GM21381 (cell line): ENCODE data around the gene BRPF3.

Experiments
- ATAC-seq: cut with Tn5 transposase; IDR thresholded peaks from one replicate; pipeline ENCODE4 v1.9.1; 2021; ENCODE audit warnings: mild to moderate bottlenecking, moderate library complexity; ENCODE audit not compliant: unreplicated experiment

Gene BRPF3

GRCh38 chr6:36227379-36228228, 31.1 kb downstream of the BRPF3 start:
- no peak for ATAC-seq

DNA sequence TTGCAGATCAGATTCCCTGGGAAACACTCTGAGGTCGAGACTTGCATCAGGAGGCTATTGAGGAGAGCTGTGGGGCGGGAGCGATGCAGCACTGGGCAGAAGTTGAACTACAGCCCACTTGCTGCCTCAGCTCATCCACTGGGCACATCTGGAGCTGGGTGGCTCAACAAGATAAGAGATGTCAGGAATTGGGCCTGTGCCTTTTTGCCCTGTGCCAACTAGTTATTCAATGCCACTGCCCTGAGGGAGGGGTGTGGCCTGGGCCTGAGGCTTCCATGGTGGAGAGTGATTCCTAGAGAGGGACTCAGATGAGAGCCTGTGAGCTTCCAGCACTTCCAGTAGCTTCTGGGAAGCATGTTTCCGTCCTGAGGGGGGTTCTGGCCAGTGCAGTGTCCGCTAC, 32.7 kb downstream of the BRPF3 start:
- no peak for ATAC-seq

DNA sequence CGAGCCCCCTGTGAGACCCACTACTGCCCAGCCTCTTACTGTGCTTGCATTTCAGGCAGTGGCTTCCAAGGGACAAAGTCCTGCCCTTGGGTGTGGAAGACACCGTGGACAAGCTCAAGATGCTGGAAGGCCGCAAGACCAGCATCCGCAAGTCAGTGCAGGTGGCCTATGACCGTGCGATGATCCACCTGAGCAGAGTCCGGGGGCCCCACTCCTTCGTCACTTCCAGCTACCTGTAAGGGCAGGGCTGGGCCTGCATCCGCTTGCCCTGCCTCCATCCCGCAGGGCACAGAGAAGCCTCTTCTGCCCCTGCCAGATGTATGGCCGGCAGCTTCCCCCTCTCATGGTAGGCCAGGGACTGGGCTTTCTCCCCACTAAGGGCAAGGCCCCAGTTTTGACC, 33.8 kb downstream of the BRPF3 start:
- no peak for ATAC-seq

GRCh38 chr6:36232172-36232571, 35.6 kb downstream of the BRPF3 start:
- no peak for ATAC-seq

DNA sequence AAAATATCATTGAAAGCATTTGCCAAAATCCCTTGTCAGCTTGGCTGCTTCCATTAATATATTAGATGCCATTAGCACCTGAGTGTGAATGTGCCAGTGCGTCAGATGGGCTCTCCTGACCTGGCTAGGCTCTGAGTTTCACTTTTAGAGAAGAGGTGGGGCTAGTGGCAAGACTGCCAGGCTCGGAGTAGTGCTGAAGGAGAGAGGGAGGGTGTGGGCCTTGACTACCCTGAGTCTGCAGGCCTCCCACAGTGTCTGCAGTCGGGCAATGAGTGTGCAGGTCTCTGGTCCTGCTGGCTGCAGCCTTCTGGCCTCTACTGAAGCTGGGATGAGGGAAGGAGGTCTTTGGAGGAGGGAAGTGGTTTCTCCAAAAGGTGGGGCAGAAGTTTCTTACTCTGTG, 38.8 kb downstream of the BRPF3 start:
- ATAC-seq, result no peak

- no peak for ATAC-seq
Measured at GRCh38 chr6:36235862-36236261, 39.3 kb downstream of the BRPF3 start.

- no peak for ATAC-seq
Measured at GRCh38 chr6:36239774-36240173, 43.2 kb downstream of the BRPF3 start.

GRCh38 chr6:36241728-36242127, 45.2 kb downstream of the BRPF3 start:
- ATAC-seq, result no peak

- no peak for ATAC-seq
Measured at GRCh38 chr6:36242161-36242560, 45.6 kb downstream of the BRPF3 start.

DNA sequence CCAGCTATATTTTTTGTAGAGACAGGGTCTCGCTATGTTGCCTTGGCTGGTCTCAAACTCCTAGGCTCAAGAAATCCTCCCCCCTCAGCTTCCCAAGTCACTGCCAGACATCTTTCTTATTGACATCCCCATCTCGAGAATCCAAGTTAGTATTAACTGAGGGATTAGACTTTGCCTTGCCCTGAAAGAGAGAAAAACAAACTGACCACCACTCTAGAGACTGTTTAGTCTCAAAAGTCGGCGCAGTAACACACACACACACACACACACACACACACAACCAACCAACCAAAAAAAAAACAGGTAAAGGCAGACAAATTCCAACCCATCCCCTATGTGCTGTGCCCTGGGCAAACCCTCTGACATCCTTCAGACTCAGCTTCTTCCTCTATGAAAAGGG, 46.1 kb downstream of the BRPF3 start:
- ATAC-seq, result no peak

DNA sequence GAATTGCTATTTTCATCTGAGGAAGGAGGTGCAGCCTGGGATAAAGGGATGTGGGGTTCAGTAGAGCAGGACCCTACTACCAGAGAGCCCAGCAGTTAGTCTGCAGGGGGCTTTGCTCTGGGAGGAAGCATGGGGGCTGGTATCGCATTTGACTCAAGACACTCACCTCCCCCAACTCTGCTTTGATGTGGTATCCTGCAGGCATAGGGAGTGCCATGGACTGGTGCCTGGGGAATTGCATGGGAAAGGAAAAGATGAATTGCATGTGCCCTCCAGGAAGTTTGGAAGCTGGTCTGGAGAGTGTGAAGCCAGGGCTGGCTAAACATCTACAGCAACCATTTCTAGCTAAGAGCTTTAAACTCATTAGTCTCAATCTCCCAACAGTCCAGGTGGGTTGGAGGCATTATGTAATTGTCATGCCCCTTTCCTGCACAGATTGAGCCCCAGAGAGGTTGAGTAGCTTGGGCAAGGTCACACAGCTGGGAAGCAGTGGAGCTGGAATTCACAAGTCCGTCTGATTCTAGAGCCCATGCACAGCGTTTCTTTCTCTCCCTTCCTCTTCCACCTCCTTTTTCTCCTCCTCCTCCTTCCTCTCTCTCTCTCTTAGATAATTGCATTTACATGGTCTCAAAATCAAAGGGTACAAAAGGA, 47.1 kb downstream of the BRPF3 start:
- ATAC-seq, result no peak

- ATAC-seq, result no peak
Measured at GRCh38 chr6:36244641-36245280, 48.2 kb downstream of the BRPF3 start.

GRCh38 chr6:36245572-36246061, 49.1 kb downstream of the BRPF3 start:
- no peak for ATAC-seq

- ATAC-seq, result no peak
Measured at GRCh38 chr6:36246506-36247268, 50.1 kb downstream of the BRPF3 start.

DNA sequence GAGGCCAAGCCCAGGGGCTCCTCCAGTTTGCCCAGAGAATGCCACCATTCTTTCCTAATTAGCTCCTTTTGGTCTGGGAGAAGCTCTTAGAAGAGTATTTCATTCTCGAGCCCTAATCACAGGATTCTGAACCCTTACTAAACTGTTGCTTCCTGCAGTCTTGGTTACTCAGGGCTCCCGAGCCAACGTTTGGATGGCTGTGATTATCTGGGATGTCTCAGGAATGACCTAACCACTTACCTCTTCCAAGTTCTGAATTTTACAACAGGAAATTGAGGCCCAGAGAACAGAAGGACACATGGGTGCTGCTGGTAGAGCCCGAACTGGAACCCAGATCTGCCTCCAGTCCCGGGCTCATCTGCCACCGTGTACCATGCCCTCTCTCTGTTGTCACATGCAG, 51.1 kb downstream of the BRPF3 start:
- ATAC-seq, result no peak

GRCh38 chr6:36248980-36249379, 52.4 kb downstream of the BRPF3 start:
- ATAC-seq, result no peak

GRCh38 chr6:36249536-36249935, 53.0 kb downstream of the BRPF3 start:
- no peak for ATAC-seq

GRCh38 chr6:36252005-36252404, 55.5 kb downstream of the BRPF3 start:
- ATAC-seq, result no peak

DNA sequence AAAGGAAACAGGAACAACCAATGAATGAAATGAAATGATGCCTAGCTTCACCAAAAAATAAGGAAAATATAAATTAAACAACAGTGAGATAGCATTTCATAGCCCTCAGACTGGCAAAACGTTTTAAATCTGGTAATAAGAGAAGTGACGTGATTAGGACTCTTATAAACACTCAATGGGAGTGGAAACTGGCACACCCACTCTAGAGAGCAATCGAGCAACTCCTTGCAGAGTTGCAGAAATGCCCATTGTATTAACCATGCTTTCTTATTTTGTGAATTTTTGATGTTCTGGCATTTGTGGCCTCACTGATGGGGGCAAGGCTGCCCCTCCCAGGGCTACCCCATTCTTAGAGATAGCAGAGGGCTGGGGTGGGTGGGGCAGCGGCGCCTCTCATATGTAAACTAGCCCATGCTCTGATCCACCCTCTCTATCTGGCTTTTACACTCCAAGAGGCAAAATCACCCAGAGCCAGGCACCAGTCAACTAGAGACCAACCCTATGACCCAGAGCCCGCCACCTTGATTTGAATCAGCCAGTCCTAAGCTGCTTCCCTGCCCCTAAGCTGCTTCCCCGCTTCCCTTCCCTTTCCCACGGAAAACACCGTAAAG, 67.0 kb downstream of the BRPF3 start:
- ATAC-seq, result no peak

DNA sequence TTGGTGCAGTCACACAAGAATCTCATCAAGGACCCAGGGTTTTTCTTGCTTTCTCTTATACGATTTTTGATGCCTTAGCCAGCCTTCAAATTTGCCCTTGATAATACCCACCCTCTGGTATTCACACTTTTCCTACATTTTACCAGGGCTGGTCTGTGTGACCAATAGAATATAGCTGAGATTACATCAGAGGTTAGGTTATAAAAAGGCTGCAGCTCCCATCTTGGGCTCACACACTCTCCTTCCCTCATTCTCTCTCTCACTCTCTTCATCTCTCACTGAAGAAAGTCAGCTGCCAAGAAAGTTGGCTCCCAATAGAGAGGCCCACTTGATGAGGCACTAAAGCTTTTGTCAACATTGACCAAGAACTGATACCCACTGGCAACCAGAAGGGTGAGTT, 69.2 kb downstream of the BRPF3 start:
- ATAC-seq, result no peak
